Left lung (tissue), 10 donors: ENCODE results near the gene PGA5. TPM values are rescaled to one million over a fixed set of nuclear protein-coding genes. Genes with fewer than 3 reads are reported as not detected.

ENCODE experiments used
- ATAC-seq: fragments of 200-7000 bp; cut with Tn5 transposase; one replicate; pipeline ENCODE4 v1.9.1; 2020; ENCODE audit warnings: moderate library complexity
- DNase-seq, 4 donors: peaks; one replicate each; pipeline ENCODE4 v3.0.0-alpha.2; 2013 to 2020
- H3K27ac ChIP-seq, 2 donors: fragments of 200-600 bp; sonication (generic) in 1 of 2; one replicate each; pipeline versions ENCODE4 v1.5.0 to v1.8.0; 2020 to 2021
- H3K27me3 ChIP-seq, 2 donors: fragments of 200-600 bp; sonication (generic) in 1 of 2; one replicate each; pipeline versions ENCODE4 v1.5.0 to v1.8.0; 2020 to 2021
- H3K36me3 ChIP-seq, 2 donors: fragments of 200-600 bp; sonication (generic) in 1 of 2; one replicate each; pipeline versions ENCODE4 v1.5.0 to v1.8.0; 2020 to 2021
- H3K4me1 ChIP-seq, 2 donors: fragments of 200-600 bp; one replicate each; pipeline ENCODE4 v1.8.0; 2021
- H3K4me3 ChIP-seq, 2 donors: fragments of 200-600 bp; sonication (generic) in 1 of 2; one replicate each; pipeline versions ENCODE4 v1.5.0 to v1.8.0; 2020 to 2021; ENCODE audit warnings: mild to moderate bottlenecking in 1 of 2
- H3K9me3 ChIP-seq, 2 donors: fragments of 200-600 bp; sonication (generic) in 1 of 2; one replicate each; pipeline versions ENCODE4 v1.5.0 to v1.8.0; 2020 to 2021
- intact Hi-C, 2 donors: fragments of 100-400 bp; cut with DNase I; formaldehyde crosslinking; loops; one replicate each; pipeline versions ENCODE4 v1.11.2 to v1.14.2; 2022
- polyA plus RNA-seq, 6 donors: library from polyadenylated mRNA; unstranded; fragments of 120-200 nt; gene quantifications; one replicate each; pipeline ENCODE4 v1.2.1, GENCODE V29; 2013; ENCODE audit not compliant: insufficient read length in 6 of 6
- total RNA-seq, 2 donors: library from RNA; stranded (reverse); fragmentation: NEBNext Ultra II Directional; extraction: Animal tissue kit (Norgen Biotek cat#: 25700); gene quantifications; one replicate each; pipeline ENCODE4 v1.2.1, GENCODE V29; 2021
- TF ChIP-seq, protein P1 (sequence below), 2 donors: fragments of 200-600 bp; sonication (generic) in 1 of 2; IDR thresholded peaks; one replicate each; pipeline versions ENCODE4 v1.5.0 to v1.8.0; 2021; ENCODE audit warnings: antibody characterized with exemption in 2 of 2
- donor health status: DM: no; HTN: yes; CAD: no.
- donor health status: DM: no; HTN: no; CAD: no.

Gene PGA5
- total and polyA plus RNA-seq, 8 donors, result 0.30 to 0.47 (median 0.42) TPM; not detected in 4

- no peak for ATAC-seq
- Histone ChIP-seq H3K4me3 (no peak overlapping the region), H3K27ac (no peak overlapping the region), H3K27me3 (no peaks in the 10 kb centered on the region), H3K4me1 (no peaks in the 10 kb centered on the region), H3K36me3 (no peaks in the 10 kb centered on the region), H3K9me3 (no peaks in the 10 kb centered on the region)
- no peak for DNase-seq
- intact Hi-C loops, result no loop called here
- TF ChIP-seq, protein P1, sequence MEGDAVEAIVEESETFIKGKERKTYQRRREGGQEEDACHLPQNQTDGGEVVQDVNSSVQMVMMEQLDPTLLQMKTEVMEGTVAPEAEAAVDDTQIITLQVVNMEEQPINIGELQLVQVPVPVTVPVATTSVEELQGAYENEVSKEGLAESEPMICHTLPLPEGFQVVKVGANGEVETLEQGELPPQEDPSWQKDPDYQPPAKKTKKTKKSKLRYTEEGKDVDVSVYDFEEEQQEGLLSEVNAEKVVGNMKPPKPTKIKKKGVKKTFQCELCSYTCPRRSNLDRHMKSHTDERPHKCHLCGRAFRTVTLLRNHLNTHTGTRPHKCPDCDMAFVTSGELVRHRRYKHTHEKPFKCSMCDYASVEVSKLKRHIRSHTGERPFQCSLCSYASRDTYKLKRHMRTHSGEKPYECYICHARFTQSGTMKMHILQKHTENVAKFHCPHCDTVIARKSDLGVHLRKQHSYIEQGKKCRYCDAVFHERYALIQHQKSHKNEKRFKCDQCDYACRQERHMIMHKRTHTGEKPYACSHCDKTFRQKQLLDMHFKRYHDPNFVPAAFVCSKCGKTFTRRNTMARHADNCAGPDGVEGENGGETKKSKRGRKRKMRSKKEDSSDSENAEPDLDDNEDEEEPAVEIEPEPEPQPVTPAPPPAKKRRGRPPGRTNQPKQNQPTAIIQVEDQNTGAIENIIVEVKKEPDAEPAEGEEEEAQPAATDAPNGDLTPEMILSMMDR (IDR thresholded peaks at IDR 0.05), result no peak
Measured at GRCh38 chr11:61265357-61265756, 24.4 kb downstream of the PGA5 start.

- no peak overlapping the region for H3K4me3 ChIP-seq
- no peaks in the 10 kb centered on the region for H3K27me3 ChIP-seq
- intact Hi-C loops, result no loop called here
- no peak overlapping the region for H3K27ac ChIP-seq
- H3K36me3 ChIP-seq, result no peaks in the 10 kb centered on the region
- no peaks in the 10 kb centered on the region for H3K9me3 ChIP-seq
- H3K4me1 ChIP-seq, result no peaks in the 10 kb centered on the region
- TF ChIP-seq, protein P1 (IDR thresholded peaks at IDR 0.05), result no peak
- peak; percentile 51 for ATAC-seq
- DNase-seq, result no peak
Measured at GRCh38 chr11:61266602-61267001, 25.6 kb downstream of the PGA5 start.

DNA sequence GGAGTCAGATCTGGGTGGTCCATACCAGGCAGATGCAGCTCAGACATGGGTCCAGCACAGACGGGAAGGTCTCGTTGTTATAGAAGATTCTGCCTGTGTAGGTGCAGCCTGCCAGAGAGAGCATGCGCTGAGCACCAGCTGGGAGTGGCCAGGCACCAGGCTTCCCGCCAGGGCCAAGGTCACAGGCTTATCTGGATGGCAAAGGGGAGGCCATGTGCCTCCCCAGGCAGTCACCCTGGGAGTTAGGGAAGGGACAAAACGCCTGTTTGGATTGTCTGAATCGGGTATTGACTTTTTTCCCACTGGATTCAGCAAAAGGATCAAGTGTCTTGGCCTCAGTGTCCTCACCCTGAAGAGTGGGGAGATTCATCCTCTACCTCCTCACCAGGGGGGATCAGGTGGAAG, 26.5 kb downstream of the PGA5 start:
- H3K4me3 ChIP-seq, result no peak overlapping the region
- ATAC-seq (no peak), DNase-seq (no peak)
- H3K27me3 ChIP-seq, result no peaks in the 10 kb centered on the region
- intact Hi-C loops, result no loop called here
- H3K4me1 ChIP-seq, result no peaks in the 10 kb centered on the region
- H3K36me3 ChIP-seq, result no peaks in the 10 kb centered on the region
- H3K9me3 ChIP-seq, result no peaks in the 10 kb centered on the region
- TF ChIP-seq, protein P1 (IDR thresholded peaks at IDR 0.05), result no peak
- H3K27ac ChIP-seq, result no peak overlapping the region

GRCh38 chr11:61268588-61269250, 27.7 kb downstream of the PGA5 start:
- intact Hi-C loops, result no loop called here
- no peaks in the 10 kb centered on the region for H3K9me3 ChIP-seq
- no peak overlapping the region for H3K27ac ChIP-seq
- H3K4me1 ChIP-seq, result no peaks in the 10 kb centered on the region
- TF ChIP-seq, protein P1 (IDR thresholded peaks at IDR 0.05), result no peak
- H3K4me3 ChIP-seq, result no peak overlapping the region
- no peaks in the 10 kb centered on the region for H3K27me3 ChIP-seq
- DNase-seq (no peak), ATAC-seq (no peak)
- H3K36me3 ChIP-seq, result no peaks in the 10 kb centered on the region

DNA sequence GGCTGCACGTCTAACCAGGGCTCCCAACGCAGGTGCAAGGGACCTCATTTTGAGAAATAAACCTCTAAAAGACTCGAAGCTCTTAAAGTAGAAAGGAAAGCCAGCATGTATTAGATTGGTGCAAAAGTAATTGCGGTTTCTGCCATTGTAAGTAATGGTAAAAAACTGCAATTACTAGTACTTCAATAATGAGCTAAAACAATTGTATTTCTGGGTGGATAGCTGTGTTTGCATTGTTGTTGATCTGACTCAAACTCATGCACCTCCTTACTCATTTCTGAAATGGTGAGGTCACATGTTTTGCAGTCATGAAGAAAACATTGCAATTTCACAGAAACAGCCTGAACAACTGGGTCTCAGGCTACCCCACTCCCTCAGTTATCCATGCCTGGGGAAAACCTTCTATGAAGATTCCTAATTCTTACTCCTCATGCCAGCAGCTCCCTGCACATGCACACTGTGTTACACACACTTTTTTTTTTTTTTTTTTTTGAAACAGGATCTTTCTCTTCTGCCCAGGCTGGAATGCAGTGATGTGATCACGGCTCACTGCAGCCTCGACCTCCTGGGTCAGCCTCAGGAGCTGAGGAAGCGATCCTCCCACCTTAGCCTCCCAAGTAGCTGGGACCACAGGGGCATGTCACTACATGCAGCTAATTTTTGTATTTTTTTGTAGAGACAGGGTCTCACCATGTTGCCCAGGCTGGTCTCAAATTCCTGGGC, 29.5 kb downstream of the PGA5 start:
- ATAC-seq (no peak), DNase-seq (no peak)
- intact Hi-C loops, result no loop called here
- no peaks in the 10 kb centered on the region for H3K4me1 ChIP-seq
- no peak overlapping the region for H3K27ac ChIP-seq
- no peaks in the 10 kb centered on the region for H3K36me3 ChIP-seq
- TF ChIP-seq, protein P1 (IDR thresholded peaks at IDR 0.05), result no peak
- no peak overlapping the region for H3K4me3 ChIP-seq
- H3K9me3 ChIP-seq, result no peaks in the 10 kb centered on the region
- no peaks in the 10 kb centered on the region for H3K27me3 ChIP-seq
